ENCODE results near the gene MYO5B.

DNA sequence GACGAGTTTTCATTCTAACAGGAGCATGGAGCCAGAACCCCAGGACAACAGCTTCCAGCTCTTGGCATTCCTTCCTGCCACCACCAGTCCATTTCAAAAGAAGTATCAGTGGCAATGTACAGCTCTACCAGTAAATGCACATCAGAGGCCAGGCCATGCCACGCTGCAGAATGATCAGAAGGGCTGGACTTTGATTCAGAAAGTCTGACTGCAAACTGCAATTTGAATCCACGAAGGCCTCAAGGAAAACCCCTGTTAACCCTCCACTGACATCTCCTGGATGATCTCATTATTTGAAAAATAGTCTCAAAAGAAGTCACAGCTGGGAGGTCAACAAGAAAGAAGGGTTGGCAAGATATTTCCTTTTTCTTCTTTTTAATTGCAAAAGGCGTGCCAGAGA is 119.2 kb downstream of the MYO5B start:
- TF ChIP-seq, protein P1, sequence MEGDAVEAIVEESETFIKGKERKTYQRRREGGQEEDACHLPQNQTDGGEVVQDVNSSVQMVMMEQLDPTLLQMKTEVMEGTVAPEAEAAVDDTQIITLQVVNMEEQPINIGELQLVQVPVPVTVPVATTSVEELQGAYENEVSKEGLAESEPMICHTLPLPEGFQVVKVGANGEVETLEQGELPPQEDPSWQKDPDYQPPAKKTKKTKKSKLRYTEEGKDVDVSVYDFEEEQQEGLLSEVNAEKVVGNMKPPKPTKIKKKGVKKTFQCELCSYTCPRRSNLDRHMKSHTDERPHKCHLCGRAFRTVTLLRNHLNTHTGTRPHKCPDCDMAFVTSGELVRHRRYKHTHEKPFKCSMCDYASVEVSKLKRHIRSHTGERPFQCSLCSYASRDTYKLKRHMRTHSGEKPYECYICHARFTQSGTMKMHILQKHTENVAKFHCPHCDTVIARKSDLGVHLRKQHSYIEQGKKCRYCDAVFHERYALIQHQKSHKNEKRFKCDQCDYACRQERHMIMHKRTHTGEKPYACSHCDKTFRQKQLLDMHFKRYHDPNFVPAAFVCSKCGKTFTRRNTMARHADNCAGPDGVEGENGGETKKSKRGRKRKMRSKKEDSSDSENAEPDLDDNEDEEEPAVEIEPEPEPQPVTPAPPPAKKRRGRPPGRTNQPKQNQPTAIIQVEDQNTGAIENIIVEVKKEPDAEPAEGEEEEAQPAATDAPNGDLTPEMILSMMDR (IDR thresholded peaks at IDR 0.05; ENCODE audit: insufficient read depth, low read length, poor library complexity, severe bottlenecking), result no peak
- TF ChIP-seq EZH2phosphoT487 (conservative IDR thresholded peaks at IDR 0.05; ENCODE audit: low read length), result no peak
